Effector CD8-positive, alpha-beta T cell (primary cell): ENCODE measurements around the gene AMMECR1.
"Not testable (repeated sequence)": the region's sequence is repeated elsewhere in the genome, so short reads cannot be mapped to it uniquely, and the experiment has no call there.

Experiments
- DNase-seq: peaks from one replicate; lab custom pipeline; 2025; lab: John Stamatoyannopoulos, UW

Gene AMMECR1

GRCh38 chrX:110171442-110171841 is 146.4 kb downstream of the AMMECR1 start:
- no peak for DNase-seq

DNA sequence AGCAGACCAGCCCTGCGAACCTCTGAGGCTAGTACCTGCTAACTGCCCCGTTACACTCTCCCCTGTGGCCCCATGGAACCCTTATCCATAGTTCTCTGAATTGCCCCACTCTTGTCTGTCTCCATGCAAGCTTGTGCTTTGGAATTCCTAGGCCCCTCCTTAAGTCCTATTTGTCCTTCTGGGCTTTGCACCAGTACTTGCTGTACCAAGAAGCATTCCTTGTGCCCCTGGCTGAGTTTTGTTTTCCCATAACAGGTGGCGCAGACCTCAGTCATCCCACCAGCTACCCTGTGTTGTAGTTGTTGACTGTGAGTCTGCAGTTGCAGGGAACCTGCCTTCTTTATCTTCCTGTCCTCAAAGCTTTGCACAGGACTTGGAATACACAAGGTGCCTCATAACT is 147.9 kb downstream of the AMMECR1 start:
- DNase-seq: no peak

- DNase-seq: no peak
Observed at GRCh38 chrX:110168585-110168984, 149.3 kb downstream of the AMMECR1 start.

DNA sequence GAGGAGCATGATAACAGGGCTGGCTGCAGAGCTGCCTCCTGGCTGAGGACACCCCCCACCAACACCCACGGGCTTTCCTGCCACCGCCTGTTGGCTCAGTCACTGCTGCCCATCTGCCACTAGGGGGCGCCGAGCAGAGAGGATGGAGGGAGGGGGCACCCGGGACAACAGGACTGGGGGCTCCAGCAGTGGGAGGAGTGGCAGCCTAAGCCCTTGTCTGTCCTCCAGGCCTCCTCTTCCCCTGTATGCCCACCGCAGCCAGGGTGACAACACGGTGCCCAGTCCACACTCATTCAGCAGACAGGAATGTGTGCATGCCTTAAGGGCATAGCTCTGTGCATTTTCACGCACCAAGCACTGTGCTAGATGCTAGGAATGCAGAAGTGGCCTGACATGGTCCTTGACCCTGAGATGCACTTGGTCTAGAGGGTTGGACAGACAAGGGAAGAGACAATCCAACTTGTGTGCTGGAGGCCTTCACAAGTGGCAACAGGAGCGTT is 149.9 kb downstream of the AMMECR1 start:
- peak; percentile 12 for DNase-seq

GRCh38 chrX:110163488-110163887 is 154.4 kb downstream of the AMMECR1 start:
- DNase-seq: no peak

- no peak for DNase-seq
Observed at GRCh38 chrX:110162867-110163266, 155.0 kb downstream of the AMMECR1 start.

DNA sequence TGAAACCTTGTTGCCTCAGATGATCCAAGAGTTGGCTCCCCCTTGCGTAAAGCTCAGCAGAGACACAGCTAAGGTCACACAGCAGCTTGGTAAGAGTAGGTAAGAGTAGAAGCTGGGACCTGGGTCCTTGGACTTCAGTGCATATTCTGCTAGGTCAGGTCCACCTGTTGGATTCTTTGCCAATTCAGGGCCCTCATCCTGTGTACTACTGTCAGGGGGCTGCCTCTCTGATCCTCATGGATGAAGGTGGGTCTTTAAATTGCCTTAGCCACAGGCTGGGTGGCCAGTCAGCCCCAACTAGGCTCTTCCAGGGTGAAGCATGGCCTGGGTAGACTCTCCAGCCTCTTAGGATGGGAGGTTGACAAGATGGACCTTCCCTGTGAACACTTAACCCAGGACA is 155.8 kb downstream of the AMMECR1 start:
- no peak for DNase-seq

- DNase-seq: no peak
Observed at GRCh38 chrX:110161361-110161686, 156.6 kb downstream of the AMMECR1 start.

GRCh38 chrX:110159865-110160264 is 158.0 kb downstream of the AMMECR1 start:
- DNase-seq: no peak

DNA sequence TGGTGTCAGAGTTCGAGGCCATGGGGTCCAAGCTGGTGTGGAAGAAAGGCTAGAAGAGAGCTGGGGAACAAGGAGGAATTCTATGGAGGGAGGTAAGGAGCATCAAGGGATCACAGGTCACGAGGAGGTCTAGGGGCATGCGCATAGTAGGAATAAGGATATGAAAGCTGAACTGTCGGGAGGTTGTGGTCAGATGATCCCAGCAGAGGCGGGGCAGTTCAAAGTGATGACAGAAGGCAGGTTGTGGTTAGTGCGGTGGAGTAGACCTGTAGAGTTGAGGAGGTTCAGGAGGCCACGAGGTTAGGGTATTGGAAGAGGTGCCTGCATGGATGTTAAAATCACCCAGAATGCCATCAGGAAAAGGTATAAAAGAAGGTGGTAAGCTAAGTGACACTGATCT is 158.7 kb downstream of the AMMECR1 start:
- no peak for DNase-seq

GRCh38 chrX:110157444-110157843 is 160.4 kb downstream of the AMMECR1 start:
- no peak for DNase-seq

DNA sequence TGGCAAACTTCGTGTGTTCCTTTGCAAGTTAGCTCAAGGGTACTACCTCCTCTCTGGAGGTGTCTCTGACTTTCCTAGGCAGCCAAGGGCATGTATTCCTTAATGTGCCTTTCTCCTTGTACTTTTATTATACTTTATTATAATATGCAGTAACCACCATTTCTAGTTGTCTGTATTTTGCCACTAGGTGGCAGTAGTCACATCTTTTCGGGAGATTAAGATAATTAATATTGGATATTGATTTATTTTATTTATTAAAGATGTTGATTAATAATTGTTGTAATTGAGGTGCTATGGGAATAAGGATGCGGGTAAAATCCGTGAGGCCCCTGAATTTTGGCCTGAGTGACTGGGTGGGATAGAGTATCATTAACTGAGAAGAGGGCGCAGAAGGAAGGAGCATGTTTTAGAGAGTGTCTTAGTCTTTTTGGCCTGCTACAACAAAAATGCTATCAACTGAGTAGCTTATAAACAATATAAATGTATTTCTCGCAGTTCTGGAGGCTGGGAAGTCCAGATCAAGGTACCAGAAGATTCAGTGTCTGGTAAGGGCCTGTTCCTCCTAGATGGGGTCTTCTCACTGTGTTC is 161.6 kb downstream of the AMMECR1 start:
- DNase-seq: no peak

GRCh38 chrX:110155759-110156158 is 162.1 kb downstream of the AMMECR1 start:
- no peak for DNase-seq

- DNase-seq: not testable (repeated sequence)
Observed at GRCh38 chrX:110154328-110154727, 163.6 kb downstream of the AMMECR1 start.

DNA sequence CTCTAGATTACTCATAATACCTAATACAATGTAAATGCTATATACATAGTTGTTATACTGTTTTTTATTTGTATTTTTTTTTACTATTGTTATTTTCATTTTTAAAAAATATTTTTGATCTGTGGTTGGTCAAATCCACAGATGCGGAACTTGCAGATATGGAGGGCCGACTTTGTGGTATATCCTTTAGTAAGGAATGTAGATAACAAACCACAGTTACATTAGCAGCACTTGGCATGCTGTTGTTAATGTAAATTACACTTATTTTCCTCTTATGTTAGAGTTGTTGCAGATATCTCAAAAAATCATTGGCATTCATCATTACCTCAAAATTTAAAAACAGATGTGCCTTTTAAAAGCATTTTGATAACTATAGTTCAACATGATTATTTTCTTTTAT is 164.0 kb downstream of the AMMECR1 start:
- DNase-seq: no peak

DNA sequence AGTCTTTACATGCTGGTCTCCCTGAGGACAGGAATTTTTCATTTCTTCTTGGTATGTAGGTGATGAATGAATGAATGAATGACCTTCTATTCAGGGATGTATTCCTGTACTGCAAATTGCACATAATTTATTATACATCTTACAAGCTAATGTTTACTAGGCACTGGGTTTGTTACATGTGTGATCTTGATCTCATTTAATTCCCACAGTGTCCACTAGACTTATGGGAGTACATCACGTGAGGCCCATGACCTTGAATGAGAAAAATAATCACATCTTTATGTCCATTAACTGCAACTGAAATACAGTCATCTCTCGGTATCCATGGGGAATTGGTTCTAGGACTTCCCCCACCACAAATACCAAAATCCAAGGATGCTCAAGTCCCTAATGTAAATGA is 164.6 kb downstream of the AMMECR1 start:
- no peak for DNase-seq

GRCh38 chrX:110146521-110146920 is 171.4 kb downstream of the AMMECR1 start:
- no peak for DNase-seq

- DNase-seq: no peak
Observed at GRCh38 chrX:110145854-110146253, 172.0 kb downstream of the AMMECR1 start.

- DNase-seq: no peak
Observed at GRCh38 chrX:110145311-110145710, 172.6 kb downstream of the AMMECR1 start.
